Nephron progenitor cell (in vitro differentiated cells): ENCODE data around the gene HNRNPH2.

ENCODE experiments used
- DNase-seq: peaks from one replicate; pipeline ENCODE4 v3.0.0; 2021
- H3K27ac Mint-ChIP-seq: 2 replicates; pipeline ENCODE4 v1.8.0; 2021; ENCODE audit warnings: mild to moderate bottlenecking, moderate library complexity, mixed read lengths
- H3K27me3 Mint-ChIP-seq: 2 replicates; pipeline ENCODE4 v1.8.0; 2021; ENCODE audit warnings: mild to moderate bottlenecking, low read depth, mixed read lengths; ENCODE audit not compliant: poor library complexity
- H3K36me3 Mint-ChIP-seq: 2 replicates; pipeline ENCODE4 v1.8.0; 2021; ENCODE audit warnings: low read depth, mixed read lengths
- H3K4me1 Mint-ChIP-seq: 2 replicates; pipeline ENCODE4 v1.8.0; 2021; ENCODE audit warnings: mixed read lengths
- H3K4me3 Mint-ChIP-seq: 2 replicates; pipeline ENCODE4 v1.8.0; 2021; ENCODE audit warnings: mild to moderate bottlenecking, moderate library complexity, mixed read lengths
- H3K9me3 Mint-ChIP-seq: 2 replicates; pipeline ENCODE4 v1.8.0; 2021; ENCODE audit warnings: mild to moderate bottlenecking, moderate library complexity, mixed read lengths
- CTCF ChIP-seq: fragments of 200-600 bp; sonication (generic); IDR thresholded peaks from 2 replicates; pipeline ENCODE4 v1.5.0; 2021; ENCODE audit warnings: antibody characterized with exemption

Gene HNRNPH2

GRCh38 chrX:101407748-101408531 is at the start of gene HNRNPH2, which contains the start of gene GLA:
Gene HNRNPH2 (plus strand): TSS chrX:101408222. CDS start chrX:101411989, 3,767 bp downstream.
Gene GLA (minus strand): TSS chrX:101407925. CDS start chrX:101407903, 22 bp downstream.
- Mint-ChIP-seq H3K27me3 (no peaks in the 10 kb centered on the region), H3K36me3 (peaks cover 22% of the 10 kb centered on the region), H3K4me1 (peaks cover 19% of the 10 kb centered on the region), H3K4me3 (peak within 1 kb of the TSS; percentile 95), H3K9me3 (peaks cover 45% of the 10 kb centered on the region), H3K27ac (peak within 1 kb of the TSS; percentile 100)
- DNase-seq = peak; percentile 78
- TF ChIP-seq CTCF = no peak

- H3K36me3 Mint-ChIP-seq = no peaks in the 10 kb centered on the region
- no peak for DNase-seq
- H3K27me3 Mint-ChIP-seq = peaks cover 4% of the 10 kb centered on the region
- H3K4me1 Mint-ChIP-seq = peaks cover 9% of the 10 kb centered on the region
- no peak overlapping the region for H3K27ac Mint-ChIP-seq
- peaks cover 57% of the 10 kb centered on the region for H3K9me3 Mint-ChIP-seq
- TF ChIP-seq CTCF = no peak
- no peak overlapping the region for H3K4me3 Mint-ChIP-seq
Measured at GRCh38 chrX:101359966-101360365, 48.1 kb upstream of the HNRNPH2 start.

DNA sequence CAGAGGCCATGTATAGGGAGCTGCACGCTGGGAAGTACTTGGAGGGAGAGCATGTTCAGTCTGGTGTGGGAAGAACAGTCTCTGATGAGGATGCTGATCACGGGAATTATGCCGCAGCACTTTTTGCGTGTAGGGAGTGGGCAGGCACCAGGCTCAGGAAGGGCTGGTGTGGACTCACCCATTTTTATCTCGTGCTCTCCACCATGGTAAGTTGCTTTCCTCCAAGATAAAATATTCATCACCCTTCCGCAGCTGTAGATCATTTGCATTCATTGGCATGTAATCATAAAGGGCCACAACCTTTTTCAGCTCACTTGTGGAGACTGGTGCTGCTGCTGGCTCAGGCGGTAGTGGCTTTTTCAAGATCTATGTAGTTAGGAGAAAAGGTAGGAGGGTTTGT is 47.6 kb upstream of the HNRNPH2 start:
- DNase-seq = no peak
- Mint-ChIP-seq H3K27me3 (peaks cover 4% of the 10 kb centered on the region), H3K4me3 (no peak overlapping the region)

DNA sequence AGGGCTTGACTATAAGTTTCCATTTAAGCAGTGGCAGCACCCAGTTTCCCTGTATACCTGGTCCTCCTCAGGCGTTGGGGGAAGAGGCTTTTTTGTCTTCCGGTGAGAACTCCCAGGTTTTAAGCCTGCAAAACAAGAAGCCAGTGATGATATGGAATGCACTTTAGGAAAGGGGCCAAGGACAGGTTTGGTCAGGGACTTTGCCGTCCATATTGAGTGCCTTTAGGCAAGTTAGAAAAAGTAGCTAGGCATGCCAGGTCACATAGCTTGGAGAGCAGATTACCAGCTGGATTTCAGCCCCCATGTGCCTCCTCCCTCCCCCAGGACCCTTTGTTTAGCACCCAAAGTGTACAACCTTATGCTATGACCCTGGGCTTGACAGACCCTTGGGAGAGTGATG is 45.9 kb upstream of the HNRNPH2 start:
- H3K4me3 Mint-ChIP-seq = no peak overlapping the region
- no peak for TF ChIP-seq CTCF
- peaks cover 42% of the 10 kb centered on the region for H3K9me3 Mint-ChIP-seq
- DNase-seq = no peak
- peaks cover 3% of the 10 kb centered on the region for H3K4me1 Mint-ChIP-seq
- H3K36me3 Mint-ChIP-seq = no peaks in the 10 kb centered on the region
- no peak overlapping the region for H3K27ac Mint-ChIP-seq
- H3K27me3 Mint-ChIP-seq = peaks cover 4% of the 10 kb centered on the region

More for the DNA sequence above, 47.6 kb upstream of the HNRNPH2 start:
- H3K9me3 Mint-ChIP-seq = peaks cover 56% of the 10 kb centered on the region
- no peak for TF ChIP-seq CTCF
- no peak overlapping the region for H3K27ac Mint-ChIP-seq
- H3K4me1 Mint-ChIP-seq = peaks cover 5% of the 10 kb centered on the region
- no peaks in the 10 kb centered on the region for H3K36me3 Mint-ChIP-seq

GRCh38 chrX:101362757-101363156 is 45.3 kb upstream of the HNRNPH2 start:
- H3K27me3 Mint-ChIP-seq = peaks cover 4% of the 10 kb centered on the region
- no peaks in the 10 kb centered on the region for H3K4me1 Mint-ChIP-seq
- H3K36me3 Mint-ChIP-seq = no peaks in the 10 kb centered on the region
- no peak overlapping the region for H3K27ac Mint-ChIP-seq
- H3K9me3 Mint-ChIP-seq = peaks cover 44% of the 10 kb centered on the region
- no peak for TF ChIP-seq CTCF
- H3K4me3 Mint-ChIP-seq = no peak overlapping the region
- DNase-seq = no peak
